Neural crest cell (in vitro differentiated cells): ENCODE measurements around the gene HSPA12A. TPM values are rescaled to one million over a fixed set of nuclear protein-coding genes. Genes with fewer than 3 reads are reported as not detected.

ENCODE experiments used
- DNase-seq: peaks from one replicate; pipeline ENCODE4 v3.0.0; 2021; ENCODE audit warnings: low read depth, mixed read lengths, low spot score
- H3K27ac Mint-ChIP-seq: one replicate; pipeline ENCODE4 v1.8.0; 2021; ENCODE audit warnings: mild to moderate bottlenecking, mixed read lengths; ENCODE audit not compliant: unreplicated experiment
- H3K27me3 Mint-ChIP-seq: 2 replicates; pipeline ENCODE4 v1.8.0; 2021; ENCODE audit warnings: low read depth, mild to moderate bottlenecking, mixed read lengths
- H3K36me3 Mint-ChIP-seq: 2 replicates; pipeline ENCODE4 v1.8.0; 2021; ENCODE audit warnings: low read depth, mild to moderate bottlenecking, mixed read lengths
- H3K4me1 Mint-ChIP-seq: 2 replicates; pipeline ENCODE4 v1.8.0; 2021; ENCODE audit warnings: mixed read lengths
- H3K4me3 Mint-ChIP-seq: one replicate; pipeline ENCODE4 v1.8.0; 2021; ENCODE audit warnings: mild to moderate bottlenecking, mixed read lengths
- H3K9me3 Mint-ChIP-seq: 2 replicates; pipeline ENCODE4 v1.8.0; 2021; ENCODE audit warnings: mixed read lengths
- total RNA-seq: library from RNA; stranded (reverse); gene quantifications from 2 replicates; pipeline ENCODE4 v1.2.1, GENCODE V29; 2021
- TF ChIP-seq, protein P1 (sequence below): fragments of 200-600 bp; sonication (generic); conservative IDR thresholded peaks from 2 replicates; pipeline ENCODE4 v1.5.0; 2021; ENCODE audit warnings: antibody characterized with exemption, mild to moderate bottlenecking

The HSPA12A gene
- total RNA-seq, 1 donor from 2014 or later, result 7.4 TPM

DNA sequence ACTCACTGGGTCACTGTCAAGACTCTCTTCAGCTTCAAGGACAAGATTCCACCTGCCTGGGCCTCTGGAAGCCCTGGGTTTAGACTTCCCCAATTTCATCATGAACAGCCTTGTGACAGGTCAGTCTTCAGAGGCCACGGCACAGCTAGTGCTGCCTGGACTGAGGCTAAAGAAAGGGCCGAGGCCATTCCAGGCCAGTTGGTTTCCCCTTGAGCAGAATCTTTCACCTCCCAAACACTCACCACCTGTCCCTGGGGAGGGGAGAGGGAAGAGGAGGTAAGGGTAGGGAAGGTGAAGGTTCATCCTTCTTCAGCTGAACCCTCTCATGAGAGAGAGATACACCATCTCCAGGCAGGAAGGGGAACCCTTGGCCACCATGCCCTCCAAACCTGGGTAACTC, 24.3 kb downstream of the HSPA12A start:
- DNase-seq, result no peak
- H3K9me3 Mint-ChIP-seq, result peaks cover 4% of the 10 kb centered on the region
- H3K36me3 Mint-ChIP-seq, result no peaks in the 10 kb centered on the region
- no peak overlapping the region for H3K27ac Mint-ChIP-seq
- no peak overlapping the region for H3K4me3 Mint-ChIP-seq
- peaks cover 19% of the 10 kb centered on the region for H3K4me1 Mint-ChIP-seq
- TF ChIP-seq, protein P1, sequence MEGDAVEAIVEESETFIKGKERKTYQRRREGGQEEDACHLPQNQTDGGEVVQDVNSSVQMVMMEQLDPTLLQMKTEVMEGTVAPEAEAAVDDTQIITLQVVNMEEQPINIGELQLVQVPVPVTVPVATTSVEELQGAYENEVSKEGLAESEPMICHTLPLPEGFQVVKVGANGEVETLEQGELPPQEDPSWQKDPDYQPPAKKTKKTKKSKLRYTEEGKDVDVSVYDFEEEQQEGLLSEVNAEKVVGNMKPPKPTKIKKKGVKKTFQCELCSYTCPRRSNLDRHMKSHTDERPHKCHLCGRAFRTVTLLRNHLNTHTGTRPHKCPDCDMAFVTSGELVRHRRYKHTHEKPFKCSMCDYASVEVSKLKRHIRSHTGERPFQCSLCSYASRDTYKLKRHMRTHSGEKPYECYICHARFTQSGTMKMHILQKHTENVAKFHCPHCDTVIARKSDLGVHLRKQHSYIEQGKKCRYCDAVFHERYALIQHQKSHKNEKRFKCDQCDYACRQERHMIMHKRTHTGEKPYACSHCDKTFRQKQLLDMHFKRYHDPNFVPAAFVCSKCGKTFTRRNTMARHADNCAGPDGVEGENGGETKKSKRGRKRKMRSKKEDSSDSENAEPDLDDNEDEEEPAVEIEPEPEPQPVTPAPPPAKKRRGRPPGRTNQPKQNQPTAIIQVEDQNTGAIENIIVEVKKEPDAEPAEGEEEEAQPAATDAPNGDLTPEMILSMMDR, result no peak
- H3K27me3 Mint-ChIP-seq, result peaks cover 10% of the 10 kb centered on the region

DNA sequence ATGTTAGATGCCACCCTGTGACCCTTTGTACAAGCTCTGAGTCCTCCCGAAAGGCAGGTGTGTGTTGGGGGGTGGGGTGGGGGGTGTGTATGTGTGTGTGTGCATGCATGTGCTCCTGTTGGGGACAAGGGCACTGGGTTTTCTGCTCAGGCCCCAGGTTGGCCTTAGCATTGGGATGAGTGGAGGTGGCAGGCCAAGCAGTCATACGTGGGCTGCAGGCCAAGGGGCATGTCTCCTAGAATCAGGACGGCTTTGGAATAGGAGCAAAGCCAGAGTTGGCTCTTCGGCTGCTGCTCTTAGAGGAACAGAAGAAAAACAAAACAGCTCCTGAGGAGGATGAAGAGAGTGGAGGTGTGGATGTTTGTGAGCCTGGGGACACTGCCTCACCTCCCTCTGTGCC, 26.0 kb downstream of the HSPA12A start:
- H3K4me3 Mint-ChIP-seq, result no peak overlapping the region
- no peak for DNase-seq
- H3K36me3 Mint-ChIP-seq, result no peaks in the 10 kb centered on the region
- peaks cover 9% of the 10 kb centered on the region for H3K4me1 Mint-ChIP-seq
- H3K27ac Mint-ChIP-seq, result no peak overlapping the region
- H3K9me3 Mint-ChIP-seq, result peaks cover 4% of the 10 kb centered on the region
- TF ChIP-seq, protein P1, result no peak
- H3K27me3 Mint-ChIP-seq, result peaks cover 6% of the 10 kb centered on the region

DNA sequence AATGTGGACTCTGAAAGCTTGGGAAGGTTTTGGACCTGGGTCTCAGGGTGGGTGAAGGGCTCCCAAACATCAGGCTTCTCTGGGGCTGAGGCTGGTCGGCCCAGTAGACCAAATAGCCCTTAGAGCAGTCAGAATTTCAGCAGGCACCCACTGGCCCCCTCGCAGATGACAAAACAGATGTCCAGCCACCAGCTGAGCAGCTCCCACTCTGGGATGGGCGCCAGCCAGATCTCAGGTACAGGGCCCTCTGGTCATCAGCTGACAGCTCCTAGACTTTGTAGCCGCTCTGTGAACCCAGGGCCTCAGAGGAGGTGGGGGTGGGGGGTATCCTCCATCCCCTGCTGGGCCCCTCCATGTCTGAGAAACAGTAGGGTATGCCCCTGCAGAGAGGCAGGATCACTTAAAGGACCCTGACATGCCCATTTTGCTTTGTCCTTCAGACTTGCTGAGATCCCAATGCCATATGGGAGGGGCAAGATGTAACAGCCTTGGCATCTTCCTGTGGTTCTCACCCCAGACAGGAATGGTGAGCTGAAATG, 26.5 kb downstream of the HSPA12A start:
- TF ChIP-seq, protein P1, result no peak
- Mint-ChIP-seq H3K4me3 (no peak overlapping the region), H3K27ac (no peak overlapping the region), H3K4me1 (peaks cover 4% of the 10 kb centered on the region), H3K27me3 (peaks cover 4% of the 10 kb centered on the region), H3K36me3 (no peaks in the 10 kb centered on the region), H3K9me3 (peaks cover 4% of the 10 kb centered on the region)
- no peak for DNase-seq

DNA sequence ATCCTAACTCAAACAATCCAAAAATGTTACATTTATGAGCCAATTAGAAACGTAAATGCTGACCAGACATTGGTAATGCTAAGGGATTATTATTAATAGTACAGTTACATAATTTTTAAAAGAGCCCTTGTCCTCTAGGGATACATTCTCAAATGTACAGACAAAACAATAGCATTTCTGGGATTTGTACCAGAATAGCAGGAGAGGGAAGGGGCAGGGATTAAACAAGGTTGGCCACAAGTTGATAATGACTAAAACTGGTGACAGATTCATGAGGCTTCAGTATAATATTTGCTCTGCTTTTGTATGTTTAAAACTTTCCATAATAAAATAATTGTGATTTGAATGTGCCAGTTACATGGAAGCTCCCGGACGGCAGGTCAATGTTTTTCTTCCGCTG, 27.0 kb downstream of the HSPA12A start:
- DNase-seq, result no peak
- Mint-ChIP-seq H3K9me3 (peaks cover 4% of the 10 kb centered on the region), H3K36me3 (no peaks in the 10 kb centered on the region), H3K4me3 (no peak overlapping the region), H3K27me3 (no peaks in the 10 kb centered on the region), H3K4me1 (no peaks in the 10 kb centered on the region), H3K27ac (no peak overlapping the region)
- TF ChIP-seq, protein P1, result no peak

DNA sequence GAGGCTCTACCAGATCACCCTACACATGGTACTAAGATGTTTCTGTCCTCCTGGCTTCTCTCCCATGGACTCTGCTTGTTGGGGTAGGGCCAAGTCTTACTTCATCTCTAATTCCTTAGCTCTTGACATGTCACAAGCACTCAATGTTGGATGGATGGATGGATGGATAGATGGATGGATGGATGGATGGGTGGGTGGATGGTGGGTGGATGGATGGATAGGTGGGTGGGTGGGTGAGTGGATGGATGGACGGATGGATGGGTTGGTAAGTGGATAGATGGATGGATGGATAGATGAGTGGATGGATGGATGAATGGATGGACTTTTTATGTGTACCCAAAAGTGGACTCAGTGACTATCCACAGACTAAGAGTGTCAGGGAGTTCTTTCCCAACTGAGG, 28.5 kb downstream of the HSPA12A start:
- no peak for DNase-seq
- TF ChIP-seq, protein P1, result no peak
- H3K4me1 Mint-ChIP-seq, result no peaks in the 10 kb centered on the region
- no peak overlapping the region for H3K27ac Mint-ChIP-seq
- H3K4me3 Mint-ChIP-seq, result no peak overlapping the region
- H3K9me3 Mint-ChIP-seq, result peaks cover 4% of the 10 kb centered on the region
- no peaks in the 10 kb centered on the region for H3K36me3 Mint-ChIP-seq
- H3K27me3 Mint-ChIP-seq, result no peaks in the 10 kb centered on the region
